ENCODE data around the gene WIPI1. TPM values are rescaled to one million over a fixed set of nuclear protein-coding genes. Genes with fewer than 3 reads are reported as not detected.

The WIPI1 gene
- total and polyA plus RNA-seq, 2 of the 13 experiments (the other 11 are each of a cell fraction or from before 2014, with no cell fraction given): 29.4 to 141 TPM

DNA sequence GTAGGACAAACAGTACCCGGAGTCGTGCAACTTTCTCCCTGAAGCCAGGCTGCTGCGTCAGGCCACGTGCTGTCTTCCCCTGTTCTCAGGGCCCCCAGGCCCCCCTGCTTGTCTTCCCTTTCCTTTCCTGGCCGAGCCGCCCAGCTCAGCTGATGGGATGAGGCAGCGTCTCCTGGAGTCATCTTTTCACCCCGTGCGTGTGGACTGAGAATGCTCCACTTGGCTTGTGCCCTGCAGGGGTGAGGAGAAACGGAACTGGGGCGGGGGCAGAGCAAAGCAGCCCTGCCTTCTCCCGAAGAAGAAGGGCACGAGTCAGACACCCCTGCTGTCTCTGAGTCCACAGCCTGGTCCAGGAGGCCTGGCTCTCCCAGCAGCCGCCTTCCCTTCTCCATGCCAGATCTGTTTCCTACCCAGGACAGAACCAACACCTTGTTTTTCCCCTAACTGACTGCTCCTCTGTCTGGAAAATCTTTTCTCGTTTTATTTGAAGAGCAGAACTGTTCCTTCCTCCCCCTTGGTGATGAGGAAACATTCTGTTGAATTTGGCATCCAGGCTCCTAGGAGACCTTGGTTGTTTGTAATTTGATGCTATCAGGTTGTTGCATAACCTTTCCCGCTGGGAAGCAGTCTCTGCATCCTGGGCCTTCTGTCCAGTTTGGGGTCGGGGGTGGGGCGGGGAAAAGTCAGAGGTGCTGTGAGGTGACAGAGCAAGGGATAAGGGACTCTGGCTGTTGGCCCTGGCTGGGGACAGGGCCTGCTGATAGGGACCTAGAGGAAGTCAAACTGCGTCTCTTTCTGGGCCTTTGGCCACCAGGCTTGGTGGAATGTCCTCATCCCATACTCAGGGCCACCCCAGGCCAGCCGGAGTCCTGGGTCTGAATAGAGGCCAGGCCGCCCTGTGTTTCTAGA is 78.8 kb downstream of the WIPI1 start (continued):
- TF ChIP-seq ZNF496 (CRISPR knock-in tag; IDR thresholded peaks at IDR 0.05; ENCODE audit: insufficient replicate concordance): no peak
- no peak for TF ChIP-seq TCF7L2 (IDR thresholded peaks at IDR 0.05; ENCODE audit: low read depth, low read length)
- peak; percentile 55 for TF ChIP-seq DR1 (CRISPR knock-in tag; IDR thresholded peaks at IDR 0.05)
- TF ChIP-seq SOX5 (CRISPR knock-in tag; IDR thresholded peaks at IDR 0.05; ENCODE audit: borderline replicate concordance): peak; percentile 83
- peak; percentile 83; the same call in 1 of the 2 replicates for TF ChIP-seq ZMYM3 (CRISPR knock-in tag; IDR thresholded peaks at IDR 0.05)
- TF ChIP-seq REXO4 (CRISPR knock-in tag; IDR thresholded peaks at IDR 0.05; ENCODE audit: borderline replicate concordance): no peak; the same call in 1 of the 2 replicates
- no peak for TF ChIP-seq NFE2L2 (IDR thresholded peaks at IDR 0.05; ENCODE audit: low read length)
- TF ChIP-seq, protein P1, sequence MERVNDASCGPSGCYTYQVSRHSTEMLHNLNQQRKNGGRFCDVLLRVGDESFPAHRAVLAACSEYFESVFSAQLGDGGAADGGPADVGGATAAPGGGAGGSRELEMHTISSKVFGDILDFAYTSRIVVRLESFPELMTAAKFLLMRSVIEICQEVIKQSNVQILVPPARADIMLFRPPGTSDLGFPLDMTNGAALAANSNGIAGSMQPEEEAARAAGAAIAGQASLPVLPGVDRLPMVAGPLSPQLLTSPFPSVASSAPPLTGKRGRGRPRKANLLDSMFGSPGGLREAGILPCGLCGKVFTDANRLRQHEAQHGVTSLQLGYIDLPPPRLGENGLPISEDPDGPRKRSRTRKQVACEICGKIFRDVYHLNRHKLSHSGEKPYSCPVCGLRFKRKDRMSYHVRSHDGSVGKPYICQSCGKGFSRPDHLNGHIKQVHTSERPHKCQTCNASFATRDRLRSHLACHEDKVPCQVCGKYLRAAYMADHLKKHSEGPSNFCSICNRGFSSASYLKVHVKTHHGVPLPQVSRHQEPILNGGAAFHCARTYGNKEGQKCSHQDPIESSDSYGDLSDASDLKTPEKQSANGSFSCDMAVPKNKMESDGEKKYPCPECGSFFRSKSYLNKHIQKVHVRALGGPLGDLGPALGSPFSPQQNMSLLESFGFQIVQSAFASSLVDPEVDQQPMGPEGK (CRISPR knock-in tag; IDR thresholded peaks at IDR 0.05): peak; percentile 99
- TF ChIP-seq, protein P2, sequence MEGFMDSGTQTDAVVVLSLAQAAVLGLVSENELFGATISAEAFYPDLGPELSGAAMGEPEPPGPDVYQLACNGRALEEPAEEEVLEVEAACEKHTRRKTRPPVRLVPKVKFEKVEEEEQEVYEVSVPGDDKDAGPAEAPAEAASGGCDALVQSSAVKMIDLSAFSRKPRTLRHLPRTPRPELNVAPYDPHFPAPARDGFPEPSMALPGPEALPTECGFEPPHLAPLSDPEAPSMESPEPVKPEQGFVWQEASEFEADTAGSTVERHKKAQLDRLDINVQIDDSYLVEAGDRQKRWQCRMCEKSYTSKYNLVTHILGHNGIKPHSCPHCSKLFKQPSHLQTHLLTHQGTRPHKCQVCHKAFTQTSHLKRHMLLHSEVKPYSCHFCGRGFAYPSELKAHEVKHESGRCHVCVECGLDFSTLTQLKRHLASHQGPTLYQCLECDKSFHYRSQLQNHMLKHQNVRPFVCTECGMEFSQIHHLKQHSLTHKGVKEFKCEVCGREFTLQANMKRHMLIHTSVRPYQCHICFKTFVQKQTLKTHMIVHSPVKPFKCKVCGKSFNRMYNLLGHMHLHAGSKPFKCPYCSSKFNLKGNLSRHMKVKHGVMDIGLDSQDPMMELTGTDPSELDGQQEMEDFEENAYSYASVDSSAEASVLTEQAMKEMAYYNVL (CRISPR knock-in tag; IDR thresholded peaks at IDR 0.05; ENCODE audit: borderline replicate concordance): peak; percentile 94
- TF ChIP-seq ELF1 (CRISPR knock-in tag; IDR thresholded peaks at IDR 0.05): peak; percentile 4
- TF ChIP-seq ZNF232 (CRISPR knock-in tag; IDR thresholded peaks at IDR 0.05; ENCODE audit: borderline replicate concordance): no peak; the same call in 1 of the 2 replicates
- TF ChIP-seq YEATS2 (CRISPR knock-in tag; IDR thresholded peaks at IDR 0.05; ENCODE audit: borderline replicate concordance): peak; percentile 16; the same call in 1 of the 2 replicates
- TF ChIP-seq, protein P3, sequence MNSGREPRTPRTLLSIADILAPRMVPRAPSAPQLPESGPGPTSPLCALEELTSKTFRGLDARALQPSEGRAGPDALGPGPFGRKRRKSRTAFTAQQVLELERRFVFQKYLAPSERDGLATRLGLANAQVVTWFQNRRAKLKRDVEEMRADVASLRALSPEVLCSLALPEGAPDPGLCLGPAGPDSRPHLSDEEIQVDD (CRISPR knock-in tag; IDR thresholded peaks at IDR 0.05; ENCODE audit: borderline replicate concordance): 0 out of 2 replicates have a peak, but pooled peaks have one; percentile 34
- TF ChIP-seq CENPX (CRISPR knock-in tag; IDR thresholded peaks at IDR 0.05): no peak
- peak; percentile 45; the same call in 1 of the 2 replicates for TF ChIP-seq ZNF670 (CRISPR knock-in tag; IDR thresholded peaks at IDR 0.05; ENCODE audit: borderline replicate concordance)
- peak; percentile 76 for TF ChIP-seq POGZ (CRISPR knock-in tag; IDR thresholded peaks at IDR 0.05)
- TF ChIP-seq RFX1 (IDR thresholded peaks at IDR 0.05): 0 out of 2 replicates have a peak, but pooled peaks have one; percentile 57
- TF ChIP-seq ZNF205 (CRISPR knock-in tag; IDR thresholded peaks at IDR 0.05): no peak; the same call in 1 of the 2 replicates
- TF ChIP-seq, protein P4, sequence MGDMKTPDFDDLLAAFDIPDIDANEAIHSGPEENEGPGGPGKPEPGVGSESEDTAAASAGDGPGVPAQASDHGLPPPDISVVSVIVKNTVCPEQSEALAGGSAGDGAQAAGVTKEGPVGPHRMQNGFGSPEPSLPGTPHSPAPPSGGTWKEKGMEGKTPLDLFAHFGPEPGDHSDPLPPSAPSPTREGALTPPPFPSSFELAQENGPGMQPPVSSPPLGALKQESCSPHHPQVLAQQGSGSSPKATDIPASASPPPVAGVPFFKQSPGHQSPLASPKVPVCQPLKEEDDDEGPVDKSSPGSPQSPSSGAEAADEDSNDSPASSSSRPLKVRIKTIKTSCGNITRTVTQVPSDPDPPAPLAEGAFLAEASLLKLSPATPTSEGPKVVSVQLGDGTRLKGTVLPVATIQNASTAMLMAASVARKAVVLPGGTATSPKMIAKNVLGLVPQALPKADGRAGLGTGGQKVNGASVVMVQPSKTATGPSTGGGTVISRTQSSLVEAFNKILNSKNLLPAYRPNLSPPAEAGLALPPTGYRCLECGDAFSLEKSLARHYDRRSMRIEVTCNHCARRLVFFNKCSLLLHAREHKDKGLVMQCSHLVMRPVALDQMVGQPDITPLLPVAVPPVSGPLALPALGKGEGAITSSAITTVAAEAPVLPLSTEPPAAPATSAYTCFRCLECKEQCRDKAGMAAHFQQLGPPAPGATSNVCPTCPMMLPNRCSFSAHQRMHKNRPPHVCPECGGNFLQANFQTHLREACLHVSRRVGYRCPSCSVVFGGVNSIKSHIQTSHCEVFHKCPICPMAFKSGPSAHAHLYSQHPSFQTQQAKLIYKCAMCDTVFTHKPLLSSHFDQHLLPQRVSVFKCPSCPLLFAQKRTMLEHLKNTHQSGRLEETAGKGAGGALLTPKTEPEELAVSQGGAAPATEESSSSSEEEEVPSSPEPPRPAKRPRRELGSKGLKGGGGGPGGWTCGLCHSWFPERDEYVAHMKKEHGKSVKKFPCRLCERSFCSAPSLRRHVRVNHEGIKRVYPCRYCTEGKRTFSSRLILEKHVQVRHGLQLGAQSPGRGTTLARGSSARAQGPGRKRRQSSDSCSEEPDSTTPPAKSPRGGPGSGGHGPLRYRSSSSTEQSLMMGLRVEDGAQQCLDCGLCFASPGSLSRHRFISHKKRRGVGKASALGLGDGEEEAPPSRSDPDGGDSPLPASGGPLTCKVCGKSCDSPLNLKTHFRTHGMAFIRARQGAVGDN (CRISPR knock-in tag; IDR thresholded peaks at IDR 0.05): peak; percentile 98

All from HepG2 (cell line).